ENCODE results near the gene ZKSCAN7.

GRCh38 chr3:44522494-44522933, 32.5 kb upstream of the ZKSCAN7 start:
- TF ChIP-seq CTCF (optimal IDR thresholded peaks at IDR 0.05 in 1 of 3, IDR thresholded peaks at IDR 0.05 in 1 of 3, conservative IDR thresholded peaks at IDR 0.05 in 1 of 3; ENCODE audit: extremely low read depth in 1 of 3, insufficient read depth in 2 of 3, low read length in 3 of 3) (no peak), EZH2 (IDR thresholded peaks at IDR 0.05; ENCODE audit: low read length) (no peak)

All from keratinocyte (primary cell).